BLaER1 (cell line): Measurements from ENCODE around the gene HOXD3.

Source experiments
- H3K27ac ChIP-seq: shearing (Covaris generic); formaldehyde crosslinking; 2 replicates; pipeline ENCODE4 v1.8.1; 2022
- H3K27me3 ChIP-seq: shearing (Covaris generic); formaldehyde crosslinking; 2 replicates; pipeline ENCODE4 v1.8.1; 2022
- H3K36me3 ChIP-seq: shearing (Covaris generic); formaldehyde crosslinking; 2 replicates; pipeline ENCODE4 v1.8.1; 2022
- H3K4me1 ChIP-seq: shearing (Covaris generic); formaldehyde crosslinking; 2 replicates; pipeline ENCODE4 v1.8.1; 2022
- H3K4me2 ChIP-seq: shearing (Covaris generic); formaldehyde crosslinking; 2 replicates; pipeline ENCODE4 v1.8.1; 2022
- H3K4me3 ChIP-seq: shearing (Covaris generic); formaldehyde crosslinking; 2 replicates; pipeline ENCODE4 v1.8.1; 2022
- H3K9ac ChIP-seq: shearing (Covaris generic); formaldehyde crosslinking; 2 replicates; pipeline ENCODE4 v1.8.1; 2022
- H3K9me3 ChIP-seq: shearing (Covaris generic); formaldehyde crosslinking; 2 replicates; pipeline ENCODE4 v1.8.1; 2022
- H4K20me1 ChIP-seq: shearing (Covaris generic); formaldehyde crosslinking; 2 replicates; pipeline ENCODE4 v1.8.1; 2022
- Cebpa-rat ChIP-seq: shearing (Covaris generic); IDR thresholded peaks from 2 replicates; pipeline ENCODE4 v1.8.1; 2022

HOXD3 gene

GRCh38 chr2:176213406-176213805 lies 56.3 kb downstream of the HOXD3 start:
- no peaks in the 10 kb centered on the region for H3K9me3 ChIP-seq
- TF ChIP-seq Cebpa-rat = no peak
- H4K20me1 ChIP-seq = no peaks in the 10 kb centered on the region
- no peak overlapping the region for H3K27ac ChIP-seq
- H3K9ac ChIP-seq = no peak overlapping the region
- H3K4me2 ChIP-seq = no peak overlapping the region
- no peaks in the 10 kb centered on the region for H3K4me1 ChIP-seq
- H3K4me3 ChIP-seq = no peak overlapping the region
- no peaks in the 10 kb centered on the region for H3K27me3 ChIP-seq
- no peaks in the 10 kb centered on the region for H3K36me3 ChIP-seq
